Lower leg skin (tissue), 4 donors: ENCODE measurements around the gene FILIP1. TPM values are rescaled to one million over a fixed set of nuclear protein-coding genes. Genes with fewer than 3 reads are reported as not detected.

Experiments used
- DNase-seq, 2 donors: peaks; one replicate each; pipeline ENCODE4 v3.0.0-alpha.2; 2019; ENCODE audit warnings: low spot score in 2 of 2
- H3K4me3 ChIP-seq: fragments of 200-600 bp; sonication (generic); 2 replicates; pipeline ENCODE4 v1.5.1; 2017; ENCODE audit warnings: mild to moderate bottlenecking, low read depth; ENCODE audit not compliant: poor library complexity, severe bottlenecking
- POLR2A ChIP-seq, 2 donors: fragments of 450-650 bp; IDR thresholded peaks; one replicate each; pipeline ENCODE4 v1.6.1; 2016 to 2017; ENCODE audit warnings: antibody characterized with exemption in 2 of 2, mild to moderate bottlenecking in 1 of 2, moderate library complexity in 1 of 2
- whole genome bisulfite sequencing, 2 donors: methylation state at CpG; one replicate each; pipeline ENCODE4 v1.1.5; 2018; 5-methylcytosine and 5-hydroxymethylcytosine counted together
- intact Hi-C: fragments of 100-400 bp; cut with DNase I; formaldehyde crosslinking; loops from one replicate; pipeline ENCODE4 v1.15.0; 2023; ENCODE audit warnings: low total_unique reads
- total RNA-seq, 4 donors: library from RNA; depleted of rRNA; stranded (reverse); fragments of >200 nt; gene quantifications; one replicate each; pipeline ENCODE4 v1.1.0, GENCODE V29; 2016
- TF ChIP-seq, protein P1 (sequence below), 3 donors: fragments of 450-650 bp; IDR thresholded peaks; one replicate each; pipeline ENCODE4 v1.5.1; 2016; ENCODE audit warnings: antibody characterized with exemption in 3 of 3, mild to moderate bottlenecking in 3 of 3, moderate library complexity in 2 of 3

Gene FILIP1
- total RNA-seq, 4 donors from 2014 or later, result 0.38 to 1.6 (median 0.92) TPM

GRCh38 chr6:75345413-75345812, 148.2 kb downstream of the FILIP1 start:
- H3K4me3 ChIP-seq, result no peak overlapping the region
- TF ChIP-seq, protein P1, sequence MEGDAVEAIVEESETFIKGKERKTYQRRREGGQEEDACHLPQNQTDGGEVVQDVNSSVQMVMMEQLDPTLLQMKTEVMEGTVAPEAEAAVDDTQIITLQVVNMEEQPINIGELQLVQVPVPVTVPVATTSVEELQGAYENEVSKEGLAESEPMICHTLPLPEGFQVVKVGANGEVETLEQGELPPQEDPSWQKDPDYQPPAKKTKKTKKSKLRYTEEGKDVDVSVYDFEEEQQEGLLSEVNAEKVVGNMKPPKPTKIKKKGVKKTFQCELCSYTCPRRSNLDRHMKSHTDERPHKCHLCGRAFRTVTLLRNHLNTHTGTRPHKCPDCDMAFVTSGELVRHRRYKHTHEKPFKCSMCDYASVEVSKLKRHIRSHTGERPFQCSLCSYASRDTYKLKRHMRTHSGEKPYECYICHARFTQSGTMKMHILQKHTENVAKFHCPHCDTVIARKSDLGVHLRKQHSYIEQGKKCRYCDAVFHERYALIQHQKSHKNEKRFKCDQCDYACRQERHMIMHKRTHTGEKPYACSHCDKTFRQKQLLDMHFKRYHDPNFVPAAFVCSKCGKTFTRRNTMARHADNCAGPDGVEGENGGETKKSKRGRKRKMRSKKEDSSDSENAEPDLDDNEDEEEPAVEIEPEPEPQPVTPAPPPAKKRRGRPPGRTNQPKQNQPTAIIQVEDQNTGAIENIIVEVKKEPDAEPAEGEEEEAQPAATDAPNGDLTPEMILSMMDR (IDR thresholded peaks at IDR 0.05), result no peak
- no peak for TF ChIP-seq POLR2A (IDR thresholded peaks at IDR 0.05)
- DNase-seq, result no peak
- intact Hi-C loops, result no loop called here
- 93 to 95% methylated on average over 9 of the region's 9 CpGs for WGBS, 2 donors

DNA sequence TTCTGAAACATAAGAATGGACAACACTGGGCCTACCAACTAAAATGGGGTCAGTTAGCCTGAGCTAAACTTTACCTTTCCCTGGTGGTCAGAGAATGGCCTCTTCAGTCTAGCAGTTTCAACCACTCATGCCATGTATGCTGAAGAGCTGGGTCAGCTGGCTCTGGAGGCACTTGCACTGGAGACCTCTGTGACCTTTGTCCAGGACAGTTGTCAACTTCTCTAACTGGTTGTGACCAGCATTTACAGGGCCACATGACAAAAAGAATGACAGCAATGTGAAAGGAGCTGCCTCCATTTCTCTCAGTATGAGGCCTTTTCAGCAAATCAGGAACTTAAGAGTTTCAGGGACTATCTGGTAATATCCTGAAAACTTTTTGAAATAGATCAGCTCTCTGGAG, 149.1 kb downstream of the FILIP1 start:
- H3K4me3 ChIP-seq, result no peak overlapping the region
- intact Hi-C loops, result no loop called here
- TF ChIP-seq, protein P1 (IDR thresholded peaks at IDR 0.05), result no peak
- no peak for TF ChIP-seq POLR2A (IDR thresholded peaks at IDR 0.05)
- no peak for DNase-seq

DNA sequence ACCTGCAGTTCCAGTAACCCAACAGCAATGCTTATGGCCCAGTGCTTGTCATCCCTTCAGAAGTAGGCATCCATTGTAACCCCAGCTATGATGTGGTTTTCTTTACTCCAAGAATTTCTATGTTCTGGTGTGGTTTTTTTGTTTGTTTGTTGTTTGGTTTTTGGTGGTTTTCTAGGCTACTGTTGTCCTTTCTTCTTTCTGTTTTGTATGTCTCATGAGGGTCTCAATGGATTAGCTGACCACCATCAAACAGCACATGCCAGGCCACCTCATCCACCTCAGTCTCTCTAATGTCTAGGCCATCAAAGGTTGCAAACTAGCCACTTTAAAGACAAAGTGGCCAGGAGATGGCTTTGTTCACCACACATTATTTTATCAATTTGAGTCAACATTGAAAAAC, 149.6 kb downstream of the FILIP1 start:
- intact Hi-C loops, result no loop called here
- DNase-seq, result no peak
- TF ChIP-seq POLR2A (IDR thresholded peaks at IDR 0.05), result no peak

GRCh38 chr6:75337835-75338580, 155.6 kb downstream of the FILIP1 start:
- TF ChIP-seq POLR2A (IDR thresholded peaks at IDR 0.05), result no peak
- TF ChIP-seq, protein P1 (IDR thresholded peaks at IDR 0.05), result no peak
- no peak for DNase-seq
- intact Hi-C loops, result no loop called here
- no peak overlapping the region for H3K4me3 ChIP-seq
- WGBS, 2 donors, result 60 to 73% methylated on average over 4 of the region's 4 CpGs

More for the DNA sequence above, 149.6 kb downstream of the FILIP1 start:
- no peak overlapping the region for H3K4me3 ChIP-seq

DNA sequence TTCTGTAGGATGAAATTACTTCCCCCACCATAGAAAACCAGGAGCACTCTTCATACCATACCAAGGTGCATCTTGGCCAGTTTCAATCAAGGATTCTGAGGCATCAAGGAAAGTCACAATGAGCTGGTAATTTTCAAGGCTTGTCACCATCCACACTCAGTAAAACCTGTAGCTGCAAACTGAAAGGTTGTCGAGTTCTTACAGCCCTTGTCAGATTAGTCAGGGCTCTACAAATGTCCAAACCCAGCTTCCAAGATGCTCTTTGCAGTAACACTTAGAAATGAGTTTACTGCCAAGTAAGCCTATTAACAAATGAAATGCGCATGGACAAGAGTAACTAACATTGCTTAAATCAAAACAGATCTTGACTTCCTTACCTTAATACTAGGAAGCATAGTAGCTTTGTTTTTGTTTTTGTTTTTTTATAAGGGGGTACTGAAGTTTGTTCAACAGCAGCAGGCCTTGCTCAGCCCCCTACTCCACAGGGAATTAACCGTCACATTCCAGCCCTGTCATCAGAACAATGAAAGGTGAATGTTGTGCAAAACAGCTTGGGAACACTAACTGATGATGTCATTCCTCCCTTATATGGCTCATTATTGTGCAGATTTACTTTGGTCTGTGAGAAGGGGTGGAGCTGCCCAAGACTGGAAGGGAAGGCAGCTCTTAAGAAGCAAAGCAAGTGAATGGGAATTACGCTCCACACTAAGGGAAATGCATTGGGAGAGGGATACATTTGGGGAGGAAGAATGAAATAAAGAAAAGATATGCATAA, 159.1 kb downstream of the FILIP1 start:
- no peak for TF ChIP-seq POLR2A (IDR thresholded peaks at IDR 0.05)
- TF ChIP-seq, protein P1 (IDR thresholded peaks at IDR 0.05), result no peak
- intact Hi-C loops, result no loop called here
- peak in 1 of 2 donors; percentile 18 for DNase-seq
- H3K4me3 ChIP-seq, result no peak overlapping the region
- WGBS, 2 donors, result 40 to 43% methylated on average over 4 of the region's 4 CpGs

DNA sequence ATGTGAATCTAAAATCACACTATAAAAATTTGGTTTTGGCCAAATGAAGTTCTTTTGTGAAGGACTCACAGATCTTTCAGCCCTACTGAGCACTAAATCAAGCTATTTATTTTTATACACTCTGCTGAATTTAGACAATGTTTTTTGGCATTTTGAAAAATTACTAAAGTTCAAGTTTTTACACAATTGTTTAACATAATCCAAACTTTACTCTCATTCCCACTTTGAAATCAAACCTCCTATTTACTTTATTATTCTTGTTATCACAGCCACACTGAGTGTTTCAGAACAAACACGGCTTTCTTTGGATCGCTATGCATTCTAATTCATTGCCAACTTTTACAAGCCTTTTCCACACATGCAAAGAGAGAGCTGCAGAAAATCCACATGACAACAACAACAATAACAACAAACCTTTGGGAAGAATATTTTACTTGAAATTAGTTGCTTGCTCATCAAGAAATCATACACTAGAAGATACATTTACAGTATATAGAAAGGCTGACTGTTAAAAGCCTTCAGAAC, 159.9 kb downstream of the FILIP1 start:
- no peak overlapping the region for H3K4me3 ChIP-seq
- intact Hi-C loops, result no loop called here
- no peak for DNase-seq
- 45 to 52% methylated on average over 2 of the region's 2 CpGs for WGBS, 2 donors
- TF ChIP-seq, protein P1 (IDR thresholded peaks at IDR 0.05), result no peak
- TF ChIP-seq POLR2A (IDR thresholded peaks at IDR 0.05), result no peak
